ENCODE results near the gene CCDC85A. TPM values are rescaled to one million over a fixed set of nuclear protein-coding genes. Genes with fewer than 3 reads are reported as not detected.

The CCDC85A gene
- total and polyA plus RNA-seq, 2 experiments from 2014 or later, result 2.5 to 3.3 TPM

DNA sequence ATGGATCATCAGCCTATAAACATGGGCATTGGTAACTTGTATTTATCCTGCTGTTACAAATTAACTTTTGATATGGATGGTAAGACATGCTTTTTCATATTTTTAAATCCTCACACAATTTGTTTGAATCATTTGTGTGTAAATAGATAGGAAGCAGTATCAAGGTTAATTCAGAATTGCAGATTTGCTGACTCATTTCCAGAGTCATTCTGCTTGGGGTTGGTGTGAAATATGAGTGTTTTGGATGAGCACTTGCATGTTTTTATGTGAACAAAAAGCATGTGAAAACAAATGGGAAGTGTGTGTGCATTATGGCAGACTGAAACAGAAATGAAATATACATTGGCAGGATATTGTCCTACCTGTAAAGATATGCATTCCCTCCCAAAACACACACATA lies 11.8 kb downstream of the CCDC85A start:
- Histone ChIP-seq H3K79me2 (no peaks in the 10 kb centered on the region), H3K4me1 (ENCODE audit: insufficient read depth) (peaks cover 7% of the 10 kb centered on the region), H2AFZ (no peak overlapping the region), H3K27ac (no peak overlapping the region), H3K36me3 (replicated peaks; ENCODE audit: insufficient read depth, low read depth) (no peaks in the 10 kb centered on the region), H3K27me3 (no peaks in the 10 kb centered on the region), H3K9me3 (ENCODE audit: low read depth) (no peaks in the 10 kb centered on the region), H3K9me2 (replicated peaks; ENCODE audit: insufficient read depth) (no peaks in the 10 kb centered on the region), H3K4me3 (no peak overlapping the region), H3K4me2 (no peak overlapping the region), H4K20me1 (ENCODE audit: insufficient read depth, poor library complexity, severe bottlenecking) (no peaks in the 10 kb centered on the region)
- TF ChIP-seq EZH2phosphoT487 (IDR thresholded peaks at IDR 0.05; ENCODE audit: low read depth, severe bottlenecking, unreplicated experiment) (no peak), EZH2 (IDR thresholded peaks at IDR 0.05; ENCODE audit: borderline replicate concordance) (no peak), CTCF (IDR thresholded peaks at IDR 0.05; ENCODE audit: poor library complexity) (no peak)
- DNase-seq (ENCODE audit: low spot score), result no peak

- no peaks in the 10 kb centered on the region for H3K79me2 ChIP-seq
- H3K4me3 ChIP-seq, result no peak overlapping the region
- no peaks in the 10 kb centered on the region for H3K4me1 ChIP-seq (ENCODE audit: insufficient read depth)
- no peak for DNase-seq (ENCODE audit: low spot score)
- no peak overlapping the region for H3K4me2 ChIP-seq
- TF ChIP-seq EZH2phosphoT487 (IDR thresholded peaks at IDR 0.05; ENCODE audit: low read depth, severe bottlenecking, unreplicated experiment) (no peak), EZH2 (IDR thresholded peaks at IDR 0.05; ENCODE audit: borderline replicate concordance) (no peak), CTCF (IDR thresholded peaks at IDR 0.05; ENCODE audit: poor library complexity) (no peak)
- no peaks in the 10 kb centered on the region for H3K27me3 ChIP-seq
- H3K9me3 ChIP-seq (ENCODE audit: low read depth), result no peaks in the 10 kb centered on the region
- no peak overlapping the region for H2AFZ ChIP-seq
- no peaks in the 10 kb centered on the region for H3K36me3 ChIP-seq (replicated peaks; ENCODE audit: insufficient read depth, low read depth)
- WGBS (ENCODE audit: low lambda C conversion rate, missing lambda C conversion rate), result 85% methylated on average over 7 of the region's 7 CpGs
- no peaks in the 10 kb centered on the region for H4K20me1 ChIP-seq (ENCODE audit: insufficient read depth, poor library complexity, severe bottlenecking)
- no peaks in the 10 kb centered on the region for H3K9me2 ChIP-seq (replicated peaks; ENCODE audit: insufficient read depth)
- no peak overlapping the region for H3K27ac ChIP-seq
Measured at GRCh38 chr2:56197816-56198215, 14.0 kb downstream of the CCDC85A start.

GRCh38 chr2:56198936-56199335 lies 15.1 kb downstream of the CCDC85A start:
- Histone ChIP-seq H4K20me1 (ENCODE audit: insufficient read depth, poor library complexity, severe bottlenecking) (no peaks in the 10 kb centered on the region), H3K9me3 (ENCODE audit: low read depth) (no peaks in the 10 kb centered on the region), H2AFZ (no peak overlapping the region), H3K36me3 (replicated peaks; ENCODE audit: insufficient read depth, low read depth) (no peaks in the 10 kb centered on the region), H3K4me2 (no peak overlapping the region), H3K4me1 (ENCODE audit: insufficient read depth) (no peaks in the 10 kb centered on the region), H3K27me3 (no peaks in the 10 kb centered on the region), H3K9me2 (replicated peaks; ENCODE audit: insufficient read depth) (no peaks in the 10 kb centered on the region), H3K27ac (no peak overlapping the region), H3K79me2 (no peaks in the 10 kb centered on the region), H3K4me3 (no peak overlapping the region)
- no peak for DNase-seq (ENCODE audit: low spot score)
- no peak for TF ChIP-seq EZH2 (IDR thresholded peaks at IDR 0.05; ENCODE audit: borderline replicate concordance)
- no peak for TF ChIP-seq CTCF (IDR thresholded peaks at IDR 0.05; ENCODE audit: poor library complexity)
- TF ChIP-seq EZH2phosphoT487 (IDR thresholded peaks at IDR 0.05; ENCODE audit: low read depth, severe bottlenecking, unreplicated experiment), result no peak
- WGBS (ENCODE audit: low lambda C conversion rate, missing lambda C conversion rate), result 66% methylated on average over 1 of the region's 1 CpG

DNA sequence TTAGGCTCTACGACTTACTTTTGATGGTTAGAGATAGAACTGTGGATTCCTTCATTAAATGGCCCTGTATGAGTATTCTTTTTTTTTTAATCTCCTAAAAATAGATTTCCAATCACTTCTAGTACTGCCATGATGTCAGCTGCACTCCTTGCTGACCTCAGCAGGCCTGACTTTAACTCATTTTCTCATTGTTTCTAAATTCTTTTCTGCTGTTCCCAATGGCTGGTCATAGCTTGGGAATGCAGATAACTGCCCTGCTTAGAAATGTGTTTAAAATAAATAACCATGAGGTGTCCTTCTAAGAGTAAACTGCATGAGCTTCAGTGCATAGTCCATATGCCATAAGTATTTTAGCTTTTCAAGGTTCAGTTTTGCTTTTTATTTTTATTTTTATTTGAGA lies 15.7 kb downstream of the CCDC85A start:
- no peak overlapping the region for H3K27ac ChIP-seq
- no peak overlapping the region for H2AFZ ChIP-seq
- no peaks in the 10 kb centered on the region for H4K20me1 ChIP-seq (ENCODE audit: insufficient read depth, poor library complexity, severe bottlenecking)
- no peaks in the 10 kb centered on the region for H3K4me1 ChIP-seq (ENCODE audit: insufficient read depth)
- no peaks in the 10 kb centered on the region for H3K79me2 ChIP-seq
- no peak for TF ChIP-seq EZH2phosphoT487 (IDR thresholded peaks at IDR 0.05; ENCODE audit: low read depth, severe bottlenecking, unreplicated experiment)
- TF ChIP-seq CTCF (IDR thresholded peaks at IDR 0.05; ENCODE audit: poor library complexity), result no peak
- no peak for TF ChIP-seq EZH2 (IDR thresholded peaks at IDR 0.05; ENCODE audit: borderline replicate concordance)
- DNase-seq (ENCODE audit: low spot score), result no peak
- H3K36me3 ChIP-seq (replicated peaks; ENCODE audit: insufficient read depth, low read depth), result no peaks in the 10 kb centered on the region
- no peaks in the 10 kb centered on the region for H3K9me3 ChIP-seq (ENCODE audit: low read depth)
- H3K27me3 ChIP-seq, result no peaks in the 10 kb centered on the region
- no peak overlapping the region for H3K4me3 ChIP-seq
- H3K9me2 ChIP-seq (replicated peaks; ENCODE audit: insufficient read depth), result no peaks in the 10 kb centered on the region
- H3K4me2 ChIP-seq, result no peak overlapping the region
- 76% methylated on average over 1 of the region's 1 CpG for WGBS (ENCODE audit: low lambda C conversion rate, missing lambda C conversion rate)
